NCI-H524 treated with DMSO at 0.1 percent for 48 hours (cell line): Measurements from ENCODE around the gene FAM81A.

Experiments
- DNase-seq: peaks from one replicate; lab custom pipeline; 2025; lab: John Stamatoyannopoulos, UW

FAM81A gene

GRCh38 chr15:59541750-59542149, 103.8 kb downstream of the FAM81A start:
- DNase-seq = no peak

- DNase-seq = no peak
Observed at GRCh38 chr15:59543721-59544547, 105.9 kb downstream of the FAM81A start.

GRCh38 chr15:59545573-59545972, 107.6 kb downstream of the FAM81A start:
- DNase-seq = no peak

- no peak for DNase-seq
Observed at GRCh38 chr15:59548501-59549226, 110.7 kb downstream of the FAM81A start.

GRCh38 chr15:59549301-59550185, 111.6 kb downstream of the FAM81A start:
- no peak for DNase-seq

GRCh38 chr15:59550530-59550929, 112.5 kb downstream of the FAM81A start:
- DNase-seq = no peak

- no peak for DNase-seq
Observed at GRCh38 chr15:59550956-59551355, 113.0 kb downstream of the FAM81A start.

- no peak for DNase-seq
Observed at GRCh38 chr15:59553879-59554735, 116.1 kb downstream of the FAM81A start.

- no peak for DNase-seq
Observed at GRCh38 chr15:59555696-59556095, 117.7 kb downstream of the FAM81A start.

GRCh38 chr15:59556380-59556779, 118.4 kb downstream of the FAM81A start:
- no peak for DNase-seq

GRCh38 chr15:59557581-59557980, 119.6 kb downstream of the FAM81A start:
- no peak for DNase-seq

- no peak for DNase-seq
Observed at GRCh38 chr15:59558851-59559250, 120.9 kb downstream of the FAM81A start.

- DNase-seq = no peak
Observed at GRCh38 chr15:59561547-59561946, 123.6 kb downstream of the FAM81A start.

GRCh38 chr15:59562448-59563186, 124.6 kb downstream of the FAM81A start:
- no peak for DNase-seq

- no peak for DNase-seq
Observed at GRCh38 chr15:59565299-59565698, 127.3 kb downstream of the FAM81A start.

GRCh38 chr15:59567324-59567723, 129.3 kb downstream of the FAM81A start:
- no peak for DNase-seq

- no peak for DNase-seq
Observed at GRCh38 chr15:59569477-59569876, 131.5 kb downstream of the FAM81A start.

GRCh38 chr15:59570315-59570714, 132.3 kb downstream of the FAM81A start:
- no peak for DNase-seq

- DNase-seq = no peak
Observed at GRCh38 chr15:59571606-59572005, 133.6 kb downstream of the FAM81A start.
